Activated naive CD4-positive, alpha-beta T cell treated with anti-CD3 and anti-CD28 coated beads for 36 hours (primary cell): Measurements from ENCODE around the gene SCMH1. TPM values are rescaled to one million over a fixed set of nuclear protein-coding genes. Genes with fewer than 3 reads are reported as not detected.

Experiments used
- CTCF ChIA-PET: fragments of 350-600 bp; sonication (Branson Sonifier 250); formaldehyde crosslinking; loops from one replicate; lab custom pipeline; 2021; ENCODE audit warnings: antibody characterized with exemption; lab: Charles Lee
- DNase-seq: peaks from one replicate; pipeline ENCODE4 v3.0.0-alpha.2; 2020
- H3K27ac Mint-ChIP-seq: one replicate; pipeline ENCODE4 v1.8.0; 2021; ENCODE audit warnings: mild to moderate bottlenecking, mixed read lengths
- H3K27me3 Mint-ChIP-seq: one replicate; pipeline ENCODE4 v1.8.0; 2021; ENCODE audit warnings: low read depth, mixed read lengths
- H3K36me3 Mint-ChIP-seq: one replicate; pipeline ENCODE4 v1.8.0; 2021; ENCODE audit warnings: low read depth, mixed read lengths
- H3K4me1 Mint-ChIP-seq: one replicate; pipeline ENCODE4 v1.8.0; 2021; ENCODE audit warnings: low read depth, mixed read lengths
- H3K4me3 Mint-ChIP-seq: one replicate; pipeline ENCODE4 v1.8.0; 2021; ENCODE audit warnings: mild to moderate bottlenecking, moderate library complexity, mixed read lengths
- H3K9me3 Mint-ChIP-seq: one replicate; pipeline ENCODE4 v1.8.0; 2021; ENCODE audit warnings: mixed read lengths
- intact Hi-C: fragments of 100-400 bp; cut with micrococcal nuclease; formaldehyde crosslinking; loops from one replicate; pipeline ENCODE4 v1.15.1; 2023
- total RNA-seq, 2 experiments: library from RNA; stranded (reverse); gene quantifications; one replicate each; pipeline ENCODE4 v1.2.3, GENCODE V29; 2021

The SCMH1 gene
- total RNA-seq, 2 experiments from 2014 or later = 17.8 to 20.7 TPM

DNA sequence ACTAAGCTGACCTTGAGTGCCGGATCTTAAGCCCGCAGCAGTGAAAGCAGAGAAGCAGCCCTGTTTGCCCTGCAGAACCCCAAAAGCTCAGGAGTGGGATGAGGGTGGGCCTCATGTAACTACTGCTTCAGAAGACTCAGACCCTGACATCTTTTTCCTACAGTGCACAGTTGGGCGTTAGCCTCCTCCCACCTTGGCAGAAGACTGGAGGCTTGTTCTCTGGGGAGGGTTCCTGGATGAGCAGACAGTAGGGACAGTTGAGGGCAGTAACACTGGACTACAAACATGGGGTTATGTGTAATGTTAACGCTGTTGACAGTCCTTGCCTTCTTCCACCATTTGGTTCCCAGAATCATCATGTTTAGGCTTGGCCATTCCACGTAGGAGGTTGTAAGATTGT, 253.0 kb downstream of the SCMH1 start:
- intact Hi-C loops = loop anchor here (10.0 kb wide), 1 partner anchor 806 kb away; no protein-coding TSS in a partner anchor
- no peak for DNase-seq
- CTCF ChIA-PET = no interaction called here
- Mint-ChIP-seq H3K4me3 (no peak overlapping the region), H3K27ac (no peak overlapping the region), H3K36me3 (peaks cover 87% of the 10 kb centered on the region), H3K9me3 (no peaks in the 10 kb centered on the region), H3K27me3 (no peaks in the 10 kb centered on the region), H3K4me1 (peaks cover 21% of the 10 kb centered on the region)

- H3K36me3 Mint-ChIP-seq = peaks cover 88% of the 10 kb centered on the region
These were observed 253.8 kb downstream of the SCMH1 start for GRCh38 chr1:40988280-40988679.

DNA sequence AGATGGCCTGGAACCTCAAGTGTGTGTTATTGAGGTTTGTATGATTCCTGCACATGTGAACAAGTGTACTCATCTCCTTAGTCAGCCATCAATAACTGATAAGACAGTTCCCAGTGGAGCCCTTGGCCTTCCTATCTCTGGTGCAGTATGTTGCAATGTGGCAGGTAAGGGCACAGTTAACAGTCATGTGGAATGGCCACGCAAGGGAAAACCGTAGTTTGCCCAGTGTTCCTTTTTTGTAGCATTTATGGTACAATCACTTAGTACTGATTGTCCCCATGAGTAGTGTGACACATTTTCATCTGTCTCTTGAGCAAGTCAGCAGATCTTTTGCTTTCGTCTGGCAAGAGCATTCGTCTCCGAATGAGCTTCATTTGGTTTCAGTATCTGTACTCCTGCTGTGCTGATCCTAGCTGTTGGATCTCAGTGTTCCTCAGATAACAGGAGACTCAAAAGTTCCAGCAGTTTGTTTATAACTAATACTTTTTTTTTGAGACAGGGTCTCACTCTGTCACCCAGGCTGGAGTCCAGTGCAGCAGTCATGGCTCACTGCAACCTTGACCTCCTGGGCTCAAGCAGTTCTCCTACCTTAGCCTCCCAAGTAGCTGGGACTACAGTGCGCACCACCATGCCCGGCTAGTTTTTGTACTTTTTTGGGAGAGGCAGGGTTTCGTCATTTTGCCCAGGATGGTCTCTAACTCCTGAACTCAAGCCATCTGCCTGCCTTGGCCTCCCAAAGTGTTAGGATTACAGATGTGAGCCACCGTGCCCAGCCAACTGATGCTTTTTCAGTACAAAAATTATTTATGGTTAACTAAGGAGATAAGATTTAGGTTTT, 254.4 kb downstream of the SCMH1 start:
- no peaks in the 10 kb centered on the region for H3K9me3 Mint-ChIP-seq
- CTCF ChIA-PET = interaction anchor here (0.7 kb wide), 1 partner anchor 25 kb away, joined by 3 read pairs; no protein-coding TSS in a partner anchor
- H3K27ac Mint-ChIP-seq = no peak overlapping the region
- H3K27me3 Mint-ChIP-seq = no peaks in the 10 kb centered on the region
- peaks cover 34% of the 10 kb centered on the region for H3K4me1 Mint-ChIP-seq
- H3K4me3 Mint-ChIP-seq = no peak overlapping the region
- intact Hi-C loops = loop anchor here (10.0 kb wide), 1 partner anchor 807 kb away; no protein-coding TSS in a partner anchor
- H3K36me3 Mint-ChIP-seq = peaks cover 86% of the 10 kb centered on the region
- no peak for DNase-seq

More at GRCh38 chr1:40988280-40988679, 253.8 kb downstream of the SCMH1 start:
- intact Hi-C loops = loop anchor here (10.0 kb wide), 1 partner anchor 807 kb away; no protein-coding TSS in a partner anchor
- Mint-ChIP-seq H3K27ac (no peak overlapping the region), H3K4me3 (no peak overlapping the region), H3K27me3 (no peaks in the 10 kb centered on the region), H3K9me3 (no peaks in the 10 kb centered on the region), H3K4me1 (peaks cover 28% of the 10 kb centered on the region)
- DNase-seq = no peak
- CTCF ChIA-PET = no interaction called here

DNA sequence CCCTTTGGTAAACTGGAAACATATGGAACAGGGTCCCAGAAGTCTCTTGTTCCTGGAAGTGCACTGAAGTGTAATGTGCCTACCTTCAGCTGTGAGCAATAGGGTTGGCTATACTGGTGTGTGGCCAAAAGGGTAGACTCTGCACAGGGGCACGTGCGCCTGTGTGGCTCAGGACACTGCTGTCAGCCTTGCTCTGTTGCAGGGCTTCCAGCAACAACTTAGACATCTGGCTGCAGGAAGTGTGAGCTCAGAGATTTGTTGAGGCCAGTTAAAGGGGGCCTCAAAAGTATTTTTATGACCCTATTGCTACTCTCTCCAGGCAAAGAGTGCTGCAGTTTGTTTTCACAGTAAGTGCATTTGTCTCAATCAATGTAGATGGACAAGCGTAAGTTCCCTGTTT, 255.2 kb downstream of the SCMH1 start:
- Mint-ChIP-seq H3K9me3 (no peaks in the 10 kb centered on the region), H3K27me3 (no peaks in the 10 kb centered on the region), H3K4me1 (peaks cover 41% of the 10 kb centered on the region), H3K27ac (no peak overlapping the region), H3K36me3 (peaks cover 85% of the 10 kb centered on the region), H3K4me3 (no peak overlapping the region)
- intact Hi-C loops = loop anchor here (10.0 kb wide), 1 partner anchor 808 kb away; no protein-coding TSS in a partner anchor
- CTCF ChIA-PET = interaction anchor here (0.7 kb wide), 1 partner anchor 26 kb away, joined by 3 read pairs; no protein-coding TSS in a partner anchor
- DNase-seq = no peak

GRCh38 chr1:40986328-40986783, 255.8 kb downstream of the SCMH1 start:
- Mint-ChIP-seq H3K27ac (no peak overlapping the region), H3K4me3 (no peak overlapping the region), H3K36me3 (peaks cover 80% of the 10 kb centered on the region), H3K4me1 (peaks cover 46% of the 10 kb centered on the region), H3K9me3 (no peaks in the 10 kb centered on the region), H3K27me3 (no peaks in the 10 kb centered on the region)
- intact Hi-C loops = loop anchor here (10.0 kb wide), 1 partner anchor 808 kb away; no protein-coding TSS in a partner anchor
- no peak for DNase-seq
- CTCF ChIA-PET = no interaction called here

GRCh38 chr1:40985875-40986274, 256.2 kb downstream of the SCMH1 start:
- H3K27me3 Mint-ChIP-seq = no peaks in the 10 kb centered on the region
- intact Hi-C loops = loop anchor here (2.0 to 10.0 kb wide), 2 partner anchors 255 to 809 kb away; no protein-coding TSS in a partner anchor
- CTCF ChIA-PET = interaction anchor here (3.4 kb wide), 1 partner anchor 18 kb away, joined by 22 read pairs; no protein-coding TSS in a partner anchor

GRCh38 chr1:40985161-40985560, 256.9 kb downstream of the SCMH1 start:
- peaks cover 55% of the 10 kb centered on the region for H3K4me1 Mint-ChIP-seq
- intact Hi-C loops = loop anchor here (2.0 to 10.0 kb wide), 2 partner anchors 256 to 810 kb away; no protein-coding TSS in a partner anchor
- CTCF ChIA-PET = interaction anchor here (0.6 to 3.4 kb wide), 3 partner anchors 15 to 1316 kb away, joined by 3 to 22 read pairs (median 3); no protein-coding TSS in a partner anchor
- H3K27ac Mint-ChIP-seq = no peak overlapping the region
- H3K36me3 Mint-ChIP-seq = peaks cover 80% of the 10 kb centered on the region
- no peak for DNase-seq
- H3K9me3 Mint-ChIP-seq = no peaks in the 10 kb centered on the region
- H3K4me3 Mint-ChIP-seq = no peak overlapping the region
- H3K27me3 Mint-ChIP-seq = no peaks in the 10 kb centered on the region

More at GRCh38 chr1:40985875-40986274, 256.2 kb downstream of the SCMH1 start:
- Mint-ChIP-seq H3K9me3 (no peaks in the 10 kb centered on the region), H3K4me1 (peaks cover 51% of the 10 kb centered on the region), H3K36me3 (peaks cover 80% of the 10 kb centered on the region), H3K27ac (no peak overlapping the region), H3K4me3 (no peak overlapping the region)
- DNase-seq = no peak

- Mint-ChIP-seq H3K9me3 (no peaks in the 10 kb centered on the region), H3K27me3 (no peaks in the 10 kb centered on the region), H3K4me1 (peaks cover 55% of the 10 kb centered on the region), H3K27ac (peak overlapping the region; percentile 67), H3K4me3 (no peak overlapping the region), H3K36me3 (peaks cover 78% of the 10 kb centered on the region)
- intact Hi-C loops = loop anchor here (1.0 to 10.0 kb wide), 4 partner anchors 19 to 810 kb away; partner anchors contain the start of gene ZNF684
- CTCF ChIA-PET = interaction anchor here (0.6 to 3.4 kb wide), 4 partner anchors 8 to 1737 kb away, joined by 3 to 22 read pairs (median 4); no protein-coding TSS in a partner anchor
- DNase-seq = no peak
These were observed 257.6 kb downstream of the SCMH1 start for GRCh38 chr1:40984531-40984930.

- no peak for DNase-seq
- CTCF ChIA-PET = interaction anchor here (0.6 to 3.4 kb wide), 4 partner anchors 9 to 1738 kb away, joined by 3 to 22 read pairs (median 4); no protein-coding TSS in a partner anchor
- Mint-ChIP-seq H3K4me1 (peaks cover 55% of the 10 kb centered on the region), H3K27me3 (no peaks in the 10 kb centered on the region), H3K36me3 (peaks cover 73% of the 10 kb centered on the region), H3K9me3 (no peaks in the 10 kb centered on the region), H3K4me3 (no peak overlapping the region), H3K27ac (peak overlapping the region; percentile 67)
- intact Hi-C loops = loop anchor here (1.0 to 10.0 kb wide), 4 partner anchors 19 to 811 kb away; partner anchors contain the start of gene ZNF684
These were observed 258.0 kb downstream of the SCMH1 start for GRCh38 chr1:40984066-40984465.

GRCh38 chr1:40983286-40983685, 258.8 kb downstream of the SCMH1 start:
- DNase-seq = no peak
- Mint-ChIP-seq H3K36me3 (peaks cover 65% of the 10 kb centered on the region), H3K4me3 (no peak overlapping the region), H3K27ac (peak overlapping the region; percentile 35), H3K4me1 (peaks cover 57% of the 10 kb centered on the region), H3K27me3 (no peaks in the 10 kb centered on the region), H3K9me3 (no peaks in the 10 kb centered on the region)
- intact Hi-C loops = loop anchor here (10.0 kb wide), 1 partner anchor 812 kb away; no protein-coding TSS in a partner anchor
- CTCF ChIA-PET = interaction anchor here (3.4 kb wide), 1 partner anchor 20 kb away, joined by 22 read pairs; no protein-coding TSS in a partner anchor

GRCh38 chr1:40982721-40983120, 259.4 kb downstream of the SCMH1 start:
- Mint-ChIP-seq H3K27ac (peak overlapping the region; percentile 24), H3K4me1 (peaks cover 57% of the 10 kb centered on the region), H3K4me3 (no peak overlapping the region), H3K27me3 (no peaks in the 10 kb centered on the region), H3K36me3 (peaks cover 61% of the 10 kb centered on the region), H3K9me3 (no peaks in the 10 kb centered on the region)
- intact Hi-C loops = loop anchor here (10.0 kb wide), 1 partner anchor 812 kb away; no protein-coding TSS in a partner anchor
- DNase-seq = no peak
- CTCF ChIA-PET = interaction anchor here (3.4 kb wide), 1 partner anchor 21 kb away, joined by 22 read pairs; no protein-coding TSS in a partner anchor
